SK-N-SH (cell line): Measurements from ENCODE around the gene EPDR1. TPM values are rescaled to one million over a fixed set of nuclear protein-coding genes. Genes with fewer than 3 reads are reported as not detected.

Experiments
- CTCF ChIA-PET: fragments of 300-600, 350-600 bp; formaldehyde crosslinking; extraction: SDS; loops from one replicate; lab custom pipeline; 2021; lab: Yijun Ruan, JAX
- POLR2A ChIA-PET: fragments of 350-600 bp; sonication (Branson Sonifier 250); formaldehyde crosslinking; extraction: SDS; loops from one replicate; lab custom pipeline; 2020; ENCODE audit warnings: antibody characterized with exemption, inconsistent platforms; lab: Yijun Ruan, JAX
- DNase-seq: peaks from one replicate; pipeline ENCODE4 v3.0.0; 2012
- H2AFZ ChIP-seq: fragments of 200-600 bp; sonication (generic); 2 replicates; pipeline ENCODE4 v1.8.1; 2016; ENCODE audit warnings: antibody characterized with exemption, mild to moderate bottlenecking, low read depth
- H3F3A ChIP-seq: fragments of 200-600 bp; sonication (generic); replicated peaks from 2 replicates; pipeline ENCODE3; 2016; ENCODE audit warnings: antibody characterized with exemption, mild to moderate bottlenecking; ENCODE audit not compliant: insufficient read depth
- H3K27ac ChIP-seq, 2 experiments: fragments of 200-500 bp in 1 of 2; fragments of 200-600 bp in 1 of 2; sonication (Bioruptor generic) in 1 of 2; sonication (generic), shearing (Covaris generic) in 1 of 2; 2 replicates each; pipeline versions ENCODE4 v1.5.1 to v1.6.1; 2014 to 2016; ENCODE audit warnings: low read depth in 2 of 2, inconsistent platforms in 1 of 2, low read length in 1 of 2, mild to moderate bottlenecking in 1 of 2, mixed read lengths in 1 of 2
- H3K27me3 ChIP-seq: fragments of 200-600 bp; sonication (generic), shearing (Covaris generic); 2 replicates; pipeline ENCODE4 v1.6.1; 2016; ENCODE audit warnings: mixed run types; ENCODE audit not compliant: insufficient read depth
- H3K36me3 ChIP-seq, 2 experiments: fragments of 200-500 bp in 1 of 2; fragments of 200-600 bp in 1 of 2; sonication (Bioruptor generic) in 1 of 2; sonication (generic) in 1 of 2; replicated peaks in 1 of 2; 2 replicates each; pipeline versions ENCODE3 to v1.5.1; 2014 to 2016; ENCODE audit warnings: low read length in 1 of 2, mild to moderate bottlenecking in 1 of 2; ENCODE audit not compliant: insufficient read depth in 2 of 2, control insufficient read depth in 1 of 2
- H3K4me1 ChIP-seq, 2 experiments: fragments of 200-500 bp in 1 of 2; fragments of 200-600 bp in 1 of 2; sonication (Bioruptor generic) in 1 of 2; sonication (generic), shearing (Covaris generic) in 1 of 2; 2 replicates each; pipeline versions ENCODE4 v1.5.1 to v1.6.1; 2014 to 2016; ENCODE audit warnings: low read depth in 1 of 2, low read length in 1 of 2, mixed run types in 1 of 2; ENCODE audit not compliant: insufficient read depth in 2 of 2, control insufficient read depth in 1 of 2
- H3K4me2 ChIP-seq: fragments of 200-600 bp; sonication (generic), shearing (Covaris generic); 2 replicates; pipeline ENCODE4 v1.6.1; 2017; ENCODE audit warnings: mixed run types
- H3K4me3 ChIP-seq, 2 experiments: fragments of 200-500 bp in 1 of 2; fragments of 200-600 bp in 1 of 2; sonication (Bioruptor generic) in 1 of 2; sonication (generic), shearing (Covaris generic) in 1 of 2; 2 replicates each; pipeline versions ENCODE4 v1.5.1 to v1.8.1; 2014 to 2016; ENCODE audit warnings: low read depth in 2 of 2, inconsistent platforms in 1 of 2, low read length in 1 of 2, mild to moderate bottlenecking in 1 of 2, mixed read lengths in 1 of 2, moderate library complexity in 1 of 2
- H3K79me2 ChIP-seq: fragments of 200-600 bp; sonication (generic); 2 replicates; pipeline ENCODE4 v1.8.1; 2017; ENCODE audit warnings: mild to moderate bottlenecking; ENCODE audit not compliant: insufficient read depth
- H3K9ac ChIP-seq: fragments of 200-600 bp; sonication (generic); 2 replicates; pipeline ENCODE4 v1.6.1; 2017; ENCODE audit warnings: mixed run types
- H3K9me2 ChIP-seq: fragments of 200-600 bp; sonication (generic); 2 replicates; pipeline ENCODE4 v1.6.1; 2017; ENCODE audit warnings: mixed run types
- H3K9me3 ChIP-seq: fragments of 200-600 bp; sonication (generic); 2 replicates; pipeline ENCODE4 v1.6.1; 2017; ENCODE audit warnings: mixed run types, mild to moderate bottlenecking, moderate library complexity
- H4K20me1 ChIP-seq: fragments of 200-600 bp; sonication (generic); 2 replicates; pipeline ENCODE4 v1.6.1; 2017; ENCODE audit warnings: mild to moderate bottlenecking, mixed run types; ENCODE audit not compliant: insufficient read depth
- CHD2 ChIP-seq: fragments of 150-350 bp; IDR thresholded peaks from 2 replicates; pipeline ENCODE4 v1.6.1; 2018; ENCODE audit warnings: low read length; ENCODE audit not compliant: partially characterized antibody
- ELF1 ChIP-seq: IDR thresholded peaks from 2 replicates; pipeline ENCODE4 v1.4.0; 2012
- EP300 ChIP-seq, 2 experiments: IDR thresholded peaks; 2 replicates each; pipeline versions ENCODE4 v1.4.0 to v1.6.1; 2012; ENCODE audit warnings: borderline replicate concordance in 1 of 2, low read depth in 1 of 2, low read length in 1 of 2
- FOSL2 ChIP-seq: IDR thresholded peaks from 2 replicates; pipeline ENCODE4 v1.4.0; 2012; ENCODE audit warnings: low read depth, mild to moderate bottlenecking, moderate library complexity, borderline replicate concordance
- GABPA ChIP-seq: IDR thresholded peaks from 2 replicates; pipeline ENCODE4 v1.4.0; 2012; ENCODE audit warnings: low read depth, mild to moderate bottlenecking
- JUND ChIP-seq: IDR thresholded peaks from 2 replicates; pipeline ENCODE4 v1.4.0; 2012
- MEF2A ChIP-seq: IDR thresholded peaks from 2 replicates; pipeline ENCODE4 v1.4.0; 2012; ENCODE audit warnings: low read depth, borderline replicate concordance
- MXI1 ChIP-seq: IDR thresholded peaks from 2 replicates; pipeline ENCODE4 v1.6.1; 2012; ENCODE audit warnings: mild to moderate bottlenecking, low read depth, low read length, improper control_type of control experiment
- POLR2AphosphoS5 ChIP-seq: IDR thresholded peaks from 2 replicates; pipeline ENCODE4 v1.6.1; 2012; ENCODE audit warnings: low read depth, low read length
- RCOR1 ChIP-seq: fragments of 150-350 bp; IDR thresholded peaks from 2 replicates; pipeline ENCODE4 v1.6.1; 2017; ENCODE audit warnings: antibody characterized with exemption, low read length
- RXRA ChIP-seq: IDR thresholded peaks from 2 replicates; pipeline ENCODE4 v1.4.0; 2012; ENCODE audit warnings: low read depth, mild to moderate bottlenecking, borderline replicate concordance
- SIN3A ChIP-seq: IDR thresholded peaks from 2 replicates; pipeline ENCODE4 v1.6.1; 2012; ENCODE audit warnings: low read depth, mild to moderate bottlenecking, low read length, moderate library complexity, borderline replicate concordance
- TCF12 ChIP-seq: IDR thresholded peaks from 2 replicates; pipeline ENCODE4 v1.4.0; 2012
- WGBS: methylation state at CpG from one replicate; pipeline ENCODE4 v1.1.6; 2017; ENCODE audit warnings: low lambda C conversion rate; 5-methylcytosine and 5-hydroxymethylcytosine counted together
- polyA plus RNA-seq, 3 experiments: library from polyadenylated mRNA; depleted of rRNA; stranded (reverse); fragments of >200 nt; gene quantifications; 2 replicates each; pipeline ENCODE4 v1.2.3, GENCODE V29; 2012
- TF ChIP-seq, protein P1 (sequence below): IDR thresholded peaks from 2 replicates; pipeline ENCODE4 v1.4.0; 2012; ENCODE audit warnings: low read depth, borderline replicate concordance
- TF ChIP-seq, protein P2 (sequence below): IDR thresholded peaks from 2 replicates; pipeline ENCODE4 v1.6.1; 2012; ENCODE audit warnings: mild to moderate bottlenecking, low read depth, low read length, moderate library complexity
- TF ChIP-seq, protein P3 (sequence below): IDR thresholded peaks from 2 replicates; pipeline ENCODE4 v1.4.0; 2012; ENCODE audit warnings: low read depth, borderline replicate concordance
- TF ChIP-seq, protein P4 (sequence below): IDR thresholded peaks from 2 replicates; pipeline ENCODE4 v1.4.0; 2012; ENCODE audit warnings: low read depth

Gene EPDR1
- polyA plus RNA-seq, 1 of the 3 experiments (the other 2 are of a cell fraction): 7.4 TPM

DNA sequence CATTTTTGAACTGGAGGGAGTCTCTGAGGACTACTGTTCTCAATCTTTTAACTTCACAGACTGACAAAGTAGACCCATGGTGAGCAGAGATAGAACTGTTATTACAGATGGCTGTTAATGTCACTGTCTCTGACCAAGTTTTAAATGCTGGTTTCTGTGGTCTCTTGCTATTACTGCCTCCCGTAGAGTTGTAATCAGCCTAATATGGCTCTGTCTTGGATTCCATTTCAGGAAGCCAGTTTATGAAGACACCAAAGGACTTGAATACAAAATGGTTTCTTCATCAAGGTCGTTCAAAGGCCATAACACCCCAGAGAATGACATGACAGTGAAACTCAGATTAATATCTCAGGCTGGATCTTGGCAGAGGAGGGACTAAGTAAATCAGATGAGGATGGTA lies 7.7 kb upstream of the EPDR1 start (continued):
- TF ChIP-seq JUND: no peak
- TF ChIP-seq, all 33 proteins: peak for 0

DNA sequence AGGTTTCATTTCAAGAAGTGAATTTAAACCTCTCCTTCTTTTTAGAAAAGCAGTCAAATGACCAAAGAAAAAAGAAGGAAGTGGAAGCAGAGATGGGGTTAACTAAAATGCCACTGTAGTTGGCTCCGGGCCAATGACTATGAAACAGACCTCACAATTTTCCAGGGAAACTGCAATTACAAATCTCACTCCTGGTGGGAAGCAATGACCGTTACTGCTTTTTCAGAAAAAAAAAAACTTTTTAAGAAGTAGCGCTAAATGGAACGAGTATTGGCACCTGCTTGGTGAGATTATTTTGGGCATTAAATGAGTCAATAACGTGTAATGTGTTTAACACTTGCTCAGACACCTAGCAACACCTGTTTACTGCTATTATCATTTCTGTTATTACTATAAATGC lies 5.0 kb upstream of the EPDR1 start:
- Histone ChIP-seq H3K9ac (no peak overlapping the region), H3K79me2 (no peaks in the 10 kb centered on the region), H2AFZ (no peak overlapping the region), H3F3A (no peaks in the 10 kb centered on the region), H3K4me3 (no peak overlapping the region; a peak in 1 of 4 replicates), H3K36me3 (no peaks in the 10 kb centered on the region), H3K4me1 (peaks cover 0 to 19% of the 10 kb centered on the region in 2 experiments; a peak in 2 of 4 replicates), H3K9me2 (no peaks in the 10 kb centered on the region), H3K27me3 (peaks cover 39% of the 10 kb centered on the region; the same call in 1 of the 2 replicates), H4K20me1 (no peaks in the 10 kb centered on the region), H3K9me3 (no peaks in the 10 kb centered on the region), H3K4me2 (no peak overlapping the region), H3K27ac (no peak overlapping the region)
- CTCF ChIA-PET: interaction anchor here (1.7 to 16.2 kb wide), 10 partner anchors 11 to 680 kb away, joined by 4 to 280 read pairs (median 22); no protein-coding TSS in a partner anchor
- POLR2A ChIA-PET: no interaction called here
- 21% methylated on average over 5 of the region's 5 CpGs for whole genome bisulfite sequencing
- peak; percentile 49 for DNase-seq
- peak; percentile 30; the same call in 1 of the 2 replicates for TF ChIP-seq RCOR1
- no peak for TF ChIP-seq TCF12

DNA sequence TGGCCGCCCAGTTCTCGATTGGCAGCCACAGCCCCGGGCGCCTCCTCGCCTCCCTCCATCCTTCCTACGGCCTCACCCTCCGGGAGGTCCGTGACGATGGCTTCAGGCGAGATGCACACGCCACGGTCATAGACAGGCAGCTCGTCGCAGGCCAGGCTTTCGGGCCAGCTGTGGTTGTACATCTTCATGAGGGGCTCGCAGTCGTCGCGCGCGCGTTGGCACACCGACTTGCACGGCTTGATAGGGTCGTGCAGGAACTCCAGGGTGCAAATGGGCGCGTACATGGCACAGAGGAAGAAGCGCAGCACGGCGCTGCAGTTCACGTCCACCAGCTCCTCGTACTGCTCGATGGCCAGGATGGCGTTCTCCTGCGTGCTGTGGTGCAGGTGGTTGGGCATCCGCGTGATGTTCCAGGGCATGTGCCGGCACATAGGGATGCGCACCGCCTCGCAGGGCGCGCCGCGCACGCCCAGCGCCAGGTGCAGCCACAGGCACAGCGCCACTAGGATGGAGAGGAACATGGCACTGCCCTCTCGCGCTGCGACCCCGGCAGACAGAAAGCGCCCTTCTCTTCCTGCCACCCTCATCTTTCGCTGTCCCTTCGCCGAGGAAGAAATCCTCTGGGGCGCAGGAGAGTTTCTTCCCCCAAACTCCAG lies 4.3 kb upstream of the EPDR1 start:
- H3K9me2 ChIP-seq: no peaks in the 10 kb centered on the region
- no peak overlapping the region for H3K9ac ChIP-seq
- no peaks in the 10 kb centered on the region for H3K79me2 ChIP-seq
- no peaks in the 10 kb centered on the region for H3F3A ChIP-seq
- ChIA-PET POLR2A (no interaction called here), CTCF (interaction anchor here (0.5 to 16.2 kb wide), 45 partner anchors 10 to 704 kb away, joined by 3 to 280 read pairs (median 7); no protein-coding TSS in a partner anchor)
- H3K4me3 ChIP-seq: peak overlapping the region; percentile 51 to 54; a peak in 3 of 4 replicates
- H3K36me3 ChIP-seq: no peaks in the 10 kb centered on the region
- peaks cover 39% of the 10 kb centered on the region; the same call in 1 of the 2 replicates for H3K27me3 ChIP-seq
- H4K20me1 ChIP-seq: no peaks in the 10 kb centered on the region
- H3K4me1 ChIP-seq: peaks cover 0 to 19% of the 10 kb centered on the region in 2 experiments; a peak in 2 of 4 replicates
- 8% methylated on average over 19 of the region's 57 CpGs for WGBS
- H3K27ac ChIP-seq: no peak overlapping the region
- no peaks in the 10 kb centered on the region for H3K9me3 ChIP-seq
- DNase-seq: peak; percentile 63
- peak overlapping the region; percentile 70 for H3K4me2 ChIP-seq
- peak overlapping the region; percentile 45; the same call in 1 of the 2 replicates for H2AFZ ChIP-seq
- TF ChIP-seq GABPA: no peak
- no peak for TF ChIP-seq MEF2A
- TF ChIP-seq, protein P1, sequence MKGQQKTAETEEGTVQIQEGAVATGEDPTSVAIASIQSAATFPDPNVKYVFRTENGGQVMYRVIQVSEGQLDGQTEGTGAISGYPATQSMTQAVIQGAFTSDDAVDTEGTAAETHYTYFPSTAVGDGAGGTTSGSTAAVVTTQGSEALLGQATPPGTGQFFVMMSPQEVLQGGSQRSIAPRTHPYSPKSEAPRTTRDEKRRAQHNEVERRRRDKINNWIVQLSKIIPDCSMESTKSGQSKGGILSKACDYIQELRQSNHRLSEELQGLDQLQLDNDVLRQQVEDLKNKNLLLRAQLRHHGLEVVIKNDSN: no peak
- no peak for TF ChIP-seq MXI1
- TF ChIP-seq ELF1: no peak
- TF ChIP-seq CHD2: no peak
- TF ChIP-seq, protein P2, sequence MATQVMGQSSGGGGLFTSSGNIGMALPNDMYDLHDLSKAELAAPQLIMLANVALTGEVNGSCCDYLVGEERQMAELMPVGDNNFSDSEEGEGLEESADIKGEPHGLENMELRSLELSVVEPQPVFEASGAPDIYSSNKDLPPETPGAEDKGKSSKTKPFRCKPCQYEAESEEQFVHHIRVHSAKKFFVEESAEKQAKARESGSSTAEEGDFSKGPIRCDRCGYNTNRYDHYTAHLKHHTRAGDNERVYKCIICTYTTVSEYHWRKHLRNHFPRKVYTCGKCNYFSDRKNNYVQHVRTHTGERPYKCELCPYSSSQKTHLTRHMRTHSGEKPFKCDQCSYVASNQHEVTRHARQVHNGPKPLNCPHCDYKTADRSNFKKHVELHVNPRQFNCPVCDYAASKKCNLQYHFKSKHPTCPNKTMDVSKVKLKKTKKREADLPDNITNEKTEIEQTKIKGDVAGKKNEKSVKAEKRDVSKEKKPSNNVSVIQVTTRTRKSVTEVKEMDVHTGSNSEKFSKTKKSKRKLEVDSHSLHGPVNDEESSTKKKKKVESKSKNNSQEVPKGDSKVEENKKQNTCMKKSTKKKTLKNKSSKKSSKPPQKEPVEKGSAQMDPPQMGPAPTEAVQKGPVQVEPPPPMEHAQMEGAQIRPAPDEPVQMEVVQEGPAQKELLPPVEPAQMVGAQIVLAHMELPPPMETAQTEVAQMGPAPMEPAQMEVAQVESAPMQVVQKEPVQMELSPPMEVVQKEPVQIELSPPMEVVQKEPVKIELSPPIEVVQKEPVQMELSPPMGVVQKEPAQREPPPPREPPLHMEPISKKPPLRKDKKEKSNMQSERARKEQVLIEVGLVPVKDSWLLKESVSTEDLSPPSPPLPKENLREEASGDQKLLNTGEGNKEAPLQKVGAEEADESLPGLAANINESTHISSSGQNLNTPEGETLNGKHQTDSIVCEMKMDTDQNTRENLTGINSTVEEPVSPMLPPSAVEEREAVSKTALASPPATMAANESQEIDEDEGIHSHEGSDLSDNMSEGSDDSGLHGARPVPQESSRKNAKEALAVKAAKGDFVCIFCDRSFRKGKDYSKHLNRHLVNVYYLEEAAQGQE: no peak
- TF ChIP-seq SIN3A: no peak
- TF ChIP-seq, protein P3, sequence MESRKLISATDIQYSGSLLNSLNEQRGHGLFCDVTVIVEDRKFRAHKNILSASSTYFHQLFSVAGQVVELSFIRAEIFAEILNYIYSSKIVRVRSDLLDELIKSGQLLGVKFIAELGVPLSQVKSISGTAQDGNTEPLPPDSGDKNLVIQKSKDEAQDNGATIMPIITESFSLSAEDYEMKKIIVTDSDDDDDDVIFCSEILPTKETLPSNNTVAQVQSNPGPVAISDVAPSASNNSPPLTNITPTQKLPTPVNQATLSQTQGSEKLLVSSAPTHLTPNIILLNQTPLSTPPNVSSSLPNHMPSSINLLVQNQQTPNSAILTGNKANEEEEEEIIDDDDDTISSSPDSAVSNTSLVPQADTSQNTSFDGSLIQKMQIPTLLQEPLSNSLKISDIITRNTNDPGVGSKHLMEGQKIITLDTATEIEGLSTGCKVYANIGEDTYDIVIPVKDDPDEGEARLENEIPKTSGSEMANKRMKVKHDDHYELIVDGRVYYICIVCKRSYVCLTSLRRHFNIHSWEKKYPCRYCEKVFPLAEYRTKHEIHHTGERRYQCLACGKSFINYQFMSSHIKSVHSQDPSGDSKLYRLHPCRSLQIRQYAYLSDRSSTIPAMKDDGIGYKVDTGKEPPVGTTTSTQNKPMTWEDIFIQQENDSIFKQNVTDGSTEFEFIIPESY: no peak
- TF ChIP-seq, protein P4, sequence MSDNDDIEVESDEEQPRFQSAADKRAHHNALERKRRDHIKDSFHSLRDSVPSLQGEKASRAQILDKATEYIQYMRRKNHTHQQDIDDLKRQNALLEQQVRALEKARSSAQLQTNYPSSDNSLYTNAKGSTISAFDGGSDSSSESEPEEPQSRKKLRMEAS: no peak
- no peak for TF ChIP-seq FOSL2
- no peak for TF ChIP-seq POLR2AphosphoS5
- TF ChIP-seq RXRA: no peak
- TF ChIP-seq EP300 (IDR thresholded peaks at IDR 0.05; ENCODE audit: borderline replicate concordance in 1 of 2, low read depth in 1 of 2, low read length in 1 of 2): no peak
